ENCODE results near the gene MCTP1. TPM values are rescaled to one million over a fixed set of nuclear protein-coding genes. Genes with fewer than 3 reads are reported as not detected.

Gene MCTP1
- total and polyA plus RNA-seq, 2 of the 8 experiments (the other 6 are each of a cell fraction or from before 2014, with no cell fraction given) = 0.56 to 3.4 TPM

GRCh38 chr5:94682814-94683520, 601.9 kb downstream of the MCTP1 start:
- H4K91ac ChIP-seq (replicated peaks; ENCODE audit: insufficient read length, low read length) = no peak overlapping the region
- WGBS, 2 experiments (ENCODE audit: extremely low coverage in 1 of 2, insufficient coverage in 1 of 2, insufficient read length in 1 of 2, insufficient replicate concordance in 2 of 2, low coverage in 1 of 2, low lambda C conversion rate in 2 of 2, missing lambda C conversion rate in 1 of 2) = 92% methylated on average over 5 of the region's 5 CpGs; no CpG with 5 or more reads in 1 of the 2 experiments

More at GRCh38 chr5:94682814-94683520, 601.9 kb downstream of the MCTP1 start:
- Histone ChIP-seq H4K8ac (ENCODE audit: extremely low read depth, insufficient read depth, low read length) (no peak overlapping the region), H2AK5ac (ENCODE audit: low read depth, low read length) (no peak overlapping the region), H3K36me3 (ENCODE audit: control insufficient read depth in 2 of 4, insufficient read depth in 4 of 4, low read length in 3 of 4) (peaks cover 0 to 13% (median 2%) of the 10 kb centered on the region in 4 experiments; a peak in 3 of 8 replicates), H4K5ac (ENCODE audit: insufficient read length, low read depth, low read length) (no peak overlapping the region), H3K4ac (replicated peaks; ENCODE audit: insufficient read length, low read depth, low read length) (no peak overlapping the region), H2BK5ac (ENCODE audit: low read depth, low read length) (no peak overlapping the region), H2BK15ac (ENCODE audit: low read length) (no peak overlapping the region), H4K20me1 (replicated peaks in 1 of 2; ENCODE audit: control insufficient read depth in 1 of 2, insufficient read depth in 2 of 2, low read length in 2 of 2) (peaks cover 0 to 1% of the 10 kb centered on the region in 2 experiments), H3K4me1 (replicated peaks in 1 of 4; ENCODE audit: control insufficient read depth in 3 of 4, insufficient read depth in 4 of 4, low read length in 3 of 4) (no peaks in the 10 kb centered on the region), H3K9ac (replicated peaks in 1 of 4; ENCODE audit: extremely low read depth in 1 of 4, low read depth in 3 of 4, low read length in 3 of 4) (no peak overlapping the region), H3K79me2 (ENCODE audit: control insufficient read depth in 1 of 2, insufficient read depth in 2 of 2, low read length in 2 of 2) (no peaks in the 10 kb centered on the region), H3K14ac (ENCODE audit: insufficient read length) (no peak overlapping the region), H3K23ac (ENCODE audit: insufficient read length) (no peak overlapping the region), H3K27ac (ENCODE audit: low read depth, low read length) (no peak overlapping the region), H2BK120ac (replicated peaks; ENCODE audit: low read depth, low read length) (no peak overlapping the region), H3K4me3 (ENCODE audit: extremely low read depth in 1 of 4, insufficient read depth in 2 of 4, low read depth in 3 of 4, low read length in 4 of 4) (no peak overlapping the region), H3K9me3 (ENCODE audit: insufficient read depth in 2 of 2, low read depth in 1 of 2, low read length in 1 of 2) (no peaks in the 10 kb centered on the region), H2BK12ac (ENCODE audit: low read depth, low read length) (no peak overlapping the region), H2AFZ (ENCODE audit: low read length) (no peak overlapping the region), H2BK20ac (ENCODE audit: low read length) (no peak overlapping the region), H3K56ac (replicated peaks; ENCODE audit: insufficient read length, low read depth, low read length) (no peak overlapping the region), H3K23me2 (ENCODE audit: low read depth, low read length) (no peaks in the 10 kb centered on the region), H3K18ac (ENCODE audit: extremely low read depth, low read length) (no peak overlapping the region), H3K4me2 (ENCODE audit: insufficient read depth in 1 of 2, low read depth in 2 of 2, low read length in 2 of 2) (no peak overlapping the region), H3K79me1 (ENCODE audit: low read depth, low read length) (no peaks in the 10 kb centered on the region), H3K27me3 (replicated peaks in 1 of 4; ENCODE audit: control insufficient read depth in 3 of 4, extremely low read depth in 1 of 4, insufficient read depth in 3 of 4, low read length in 3 of 4) (no peaks in the 10 kb centered on the region)
- no peak for FAIRE-seq
- no peak for TF ChIP-seq ZNF274 (IDR thresholded peaks at IDR 0.05; ENCODE audit: borderline replicate concordance, extremely low read depth, low read length)
- TF ChIP-seq BCL11A (IDR thresholded peaks at IDR 0.05; ENCODE audit: low read depth in 2 of 2, low read length in 2 of 2) = no peak
- no peak for TF ChIP-seq KDM4A (IDR thresholded peaks at IDR 0.05; ENCODE audit: low read depth, low read length, severe bottlenecking)
- TF ChIP-seq RFX5 (IDR thresholded peaks at IDR 0.05; ENCODE audit: borderline replicate concordance, low read depth, low read length) = no peak
- no peak for TF ChIP-seq SP4 (IDR thresholded peaks at IDR 0.05; ENCODE audit: low read length)
- TF ChIP-seq RNF2 (IDR thresholded peaks at IDR 0.05; ENCODE audit: borderline replicate concordance, low read depth, low read length, missing control alignments, poor library complexity, severe bottlenecking) = no peak
- TF ChIP-seq NRF1 (IDR thresholded peaks at IDR 0.05; ENCODE audit: low read depth, low read length) = no peak
- no peak for TF ChIP-seq RXRA (IDR thresholded peaks at IDR 0.05; ENCODE audit: insufficient read depth, low read depth, low read length)
- no peak for TF ChIP-seq PHF8 (conservative IDR thresholded peaks at IDR 0.05; ENCODE audit: low read depth, low read length)
- TF ChIP-seq CREB1 (IDR thresholded peaks at IDR 0.05) = no peak
- no peak for TF ChIP-seq KDM5A (IDR thresholded peaks at IDR 0.05; ENCODE audit: low read length)
- no peak for DNase-seq (ENCODE audit: low read depth in 1 of 2, low spot score in 2 of 2)
- ChIA-PET CTCF (ENCODE audit: partially characterized antibody) (no interaction called here), POLR2A (ENCODE audit: partially characterized antibody) (no interaction called here)

Data from H1 (cell line).